NCI-H524 (cell line): Measurements from ENCODE around the gene TEKTIP1.

Source experiments
- DNase-seq, 2 experiments: peaks; one replicate each; lab custom pipeline; 2025; lab: John Stamatoyannopoulos, UW

TEKTIP1 gene

DNA sequence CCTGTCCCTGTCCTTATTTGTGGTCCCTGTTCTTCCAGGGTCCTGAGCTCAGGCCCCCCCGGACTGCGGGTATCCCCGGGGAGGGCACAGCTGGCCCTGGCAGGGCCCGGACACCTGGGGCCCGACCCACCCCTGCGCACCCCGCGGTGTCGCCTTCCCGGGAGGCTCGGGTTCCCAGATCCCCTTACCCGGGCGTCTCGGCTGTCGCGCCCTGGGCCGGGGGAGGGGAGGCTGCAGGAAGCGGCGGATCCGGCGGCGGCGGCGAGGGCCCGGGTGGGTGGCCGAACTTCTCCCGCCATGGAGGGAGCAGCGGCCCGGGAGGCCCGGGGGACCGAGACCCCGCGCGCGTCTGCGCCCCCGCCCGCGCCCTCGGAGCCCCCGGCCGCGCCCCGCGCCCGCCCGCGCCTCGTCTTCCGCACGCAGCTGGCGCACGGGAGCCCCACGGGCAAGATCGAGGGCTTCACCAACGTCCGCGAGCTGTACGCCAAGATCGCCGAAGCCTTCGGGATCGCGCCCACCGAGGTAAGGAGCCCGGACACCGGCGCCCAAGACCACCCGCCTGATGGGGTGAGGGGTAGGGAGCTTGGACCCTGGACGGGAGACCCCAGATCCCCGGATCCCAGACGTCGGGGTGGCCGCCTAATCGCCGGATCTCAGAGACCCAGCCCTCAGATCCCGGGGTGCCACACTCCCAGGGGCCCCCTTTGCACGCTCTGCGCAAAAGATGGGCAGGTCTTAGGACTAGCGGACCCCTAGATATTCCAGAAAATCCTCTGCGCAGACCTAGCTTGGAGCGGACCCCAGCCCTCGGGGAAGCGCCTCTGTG lies 46.5 kb downstream of the TEKTIP1 start, which contains the start of gene GIPC3:
GIPC3 (plus strand) TSS at position 178 of the 826 bp plus-strand sequence; CDS start at position 298, 120 bp downstream.
- no peak for DNase-seq

- DNase-seq, result peak in 1 of 2 experiments; percentile 55
Observed at GRCh38 chr19:3586127-3586626, 47.2 kb downstream of the TEKTIP1 start.

DNA sequence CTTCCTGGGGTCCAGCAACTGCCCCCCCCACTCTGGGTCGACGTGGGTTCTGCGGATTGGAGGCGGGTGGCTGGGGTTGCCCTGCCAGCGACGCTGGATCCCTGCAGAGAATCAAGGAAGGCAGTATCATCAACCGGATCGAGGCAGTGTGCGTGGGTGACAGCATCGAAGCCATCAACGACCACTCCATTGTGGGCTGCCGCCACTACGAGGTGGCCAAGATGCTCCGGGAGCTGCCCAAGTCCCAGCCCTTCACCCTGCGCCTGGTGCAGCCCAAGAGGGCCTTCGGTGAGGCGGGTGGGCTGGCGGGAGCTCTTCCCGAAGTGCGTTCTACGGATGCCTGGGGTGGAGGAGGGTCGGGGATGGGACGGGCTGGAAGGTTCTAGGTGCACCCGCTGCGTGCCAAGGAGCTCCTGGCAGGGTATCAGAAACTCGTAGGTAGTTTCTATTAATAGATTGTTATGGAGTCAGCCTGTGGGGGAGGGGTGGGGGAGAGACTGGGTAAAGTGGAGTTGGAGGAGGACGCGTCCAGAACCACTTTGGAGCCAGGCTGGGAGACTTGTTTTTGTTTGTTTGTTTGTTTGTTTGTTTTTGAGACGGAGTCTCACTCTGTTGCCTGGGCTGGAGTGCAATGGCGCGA lies 47.9 kb downstream of the TEKTIP1 start:
- DNase-seq, result no peak

- no peak for DNase-seq
Observed at GRCh38 chr19:3589439-3589838, 50.5 kb downstream of the TEKTIP1 start.

DNA sequence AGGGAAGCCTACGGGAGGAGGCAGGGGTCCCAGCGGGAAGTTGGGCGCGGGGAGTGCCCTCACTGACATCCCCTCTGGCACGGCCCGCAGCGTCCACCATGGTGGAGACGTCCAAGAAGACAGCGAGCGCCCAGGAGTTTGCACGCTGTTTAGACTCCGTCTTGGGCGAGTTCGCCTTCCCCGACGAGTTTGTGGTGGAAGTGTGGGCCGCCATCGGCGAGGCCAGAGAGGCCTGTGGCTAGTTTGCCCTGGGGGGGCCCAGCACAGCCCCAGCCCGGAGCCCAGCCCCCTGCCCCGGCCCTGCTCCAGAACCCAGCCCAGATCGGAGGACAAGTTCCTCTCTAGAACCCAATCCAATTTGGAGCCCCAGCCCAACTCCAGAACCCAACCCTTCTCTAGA lies 51.0 kb downstream of the TEKTIP1 start:
- no peak for DNase-seq

GRCh38 chr19:3590991-3591659 lies 52.2 kb downstream of the TEKTIP1 start:
- no peak for DNase-seq

DNA sequence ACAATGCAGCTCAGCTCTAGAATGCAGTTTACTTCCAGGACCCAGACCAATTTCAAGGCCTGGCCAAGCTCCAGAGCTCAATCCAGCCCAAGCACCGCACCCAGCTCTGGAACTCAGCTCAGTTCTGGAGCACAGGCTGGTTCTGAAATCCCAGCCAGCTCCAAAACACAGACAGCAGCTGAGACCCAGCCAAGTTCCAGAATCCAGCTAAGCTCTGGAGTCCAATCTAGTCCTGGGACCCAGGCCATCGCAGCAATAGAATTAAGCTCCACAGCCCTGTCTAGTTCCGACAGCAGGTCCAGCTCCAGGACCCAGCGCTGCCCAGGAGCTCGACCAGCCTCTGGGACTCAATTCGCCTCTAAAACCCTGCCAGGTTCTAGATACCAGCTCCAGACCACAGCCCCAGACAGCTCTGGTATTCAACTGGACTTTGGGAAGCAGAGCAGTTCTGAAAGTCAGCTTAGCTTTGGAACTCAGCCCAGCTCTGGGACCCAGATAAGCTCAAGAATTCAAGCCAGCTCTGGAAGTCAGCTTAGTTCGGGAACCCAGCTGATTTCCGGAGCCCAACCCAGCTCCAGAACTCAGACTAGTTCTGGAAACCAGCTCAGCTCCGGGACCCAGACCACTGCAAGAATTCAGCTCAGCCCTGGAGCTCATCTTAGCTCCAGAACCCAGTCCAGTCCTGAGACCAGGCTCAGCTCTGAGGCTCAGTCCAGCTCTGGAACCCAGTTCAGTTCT lies 53.1 kb downstream of the TEKTIP1 start:
- DNase-seq, result no peak

DNA sequence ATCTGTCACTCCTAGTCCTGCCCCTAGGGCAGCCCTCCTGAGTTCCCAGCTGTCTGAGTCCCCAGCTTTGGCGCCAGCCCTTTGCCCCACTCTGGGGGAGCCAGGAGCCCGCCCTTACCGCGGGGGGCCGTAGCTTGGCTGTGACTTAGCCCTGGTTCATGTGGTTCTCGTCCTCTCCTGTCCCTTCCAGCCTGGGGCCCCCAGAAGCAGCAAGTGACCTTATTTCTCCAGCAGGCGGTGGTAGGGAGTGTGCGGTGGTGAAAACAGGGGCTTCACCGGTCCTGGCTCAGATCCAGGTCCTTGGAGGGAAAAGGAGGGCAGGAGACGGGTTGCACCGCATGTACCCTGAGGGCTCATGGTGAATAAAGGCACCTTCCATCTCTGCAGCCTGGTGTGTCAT lies 54.2 kb downstream of the TEKTIP1 start:
- DNase-seq, result no peak
